Erythroblast (primary cell): ENCODE data around the gene CRYBA2.

Experiments
- GATA1 ChIP-seq: IDR thresholded peaks from 2 replicates; pipeline ENCODE4 v1.6.1; 2011; ENCODE audit warnings: low read depth, mild to moderate bottlenecking, control low read depth, low read length, moderate library complexity
- POLR2A ChIP-seq: IDR thresholded peaks from 2 replicates; pipeline ENCODE4 v1.6.1; 2011; ENCODE audit warnings: mild to moderate bottlenecking, low read length

GRCh38 chr2:218952160-218952559 is 41.1 kb downstream of the CRYBA2 start:
- TF ChIP-seq POLR2A (no peak), GATA1 (no peak)
